Measurements from ENCODE around the gene CCNJL. TPM values are rescaled to one million over a fixed set of nuclear protein-coding genes. Genes with fewer than 3 reads are reported as not detected.

Gene CCNJL
- total and polyA plus RNA-seq, 2 of the 8 experiments (the other 6 are each of a cell fraction or from before 2014, with no cell fraction given): 34.6 to 44.7 TPM

- ChIA-PET CTCF (ENCODE audit: partially characterized antibody) (interaction anchor here (0.5 to 27.2 kb wide), 24 partner anchors 9 to 722 kb away, joined by 3 to 362 read pairs (median 4); no protein-coding TSS in a partner anchor), POLR2A (ENCODE audit: partially characterized antibody) (interaction anchor here (0.8 to 1.9 kb wide), 12 partner anchors 10 to 133 kb away, joined by 3 to 11 read pairs (median 5); partner anchors contain the start of gene CCNJL)
- peak overlapping the region; percentile 46 to 56 for H3K4me2 ChIP-seq (ENCODE audit: insufficient read depth in 1 of 2, low read depth in 2 of 2, low read length in 2 of 2)
- H2BK120ac ChIP-seq (replicated peaks; ENCODE audit: low read depth, low read length): no peak overlapping the region
- 0 out of 2 replicates have a peak overlapping the region, but pooled peaks have one; percentile 63 for H2BK5ac ChIP-seq (ENCODE audit: low read depth, low read length)
- H3K9ac ChIP-seq (replicated peaks in 1 of 4; ENCODE audit: extremely low read depth in 1 of 4, low read depth in 3 of 4, low read length in 3 of 4): no peak overlapping the region
- H3K36me3 ChIP-seq (ENCODE audit: control insufficient read depth in 2 of 4, insufficient read depth in 4 of 4, low read length in 3 of 4): peaks cover 0 to 9% (median 0%) of the 10 kb centered on the region in 4 experiments; a peak in 1 of 8 replicates
- FAIRE-seq: no peak
- no peak overlapping the region for H2BK12ac ChIP-seq (ENCODE audit: low read depth, low read length)
- H3K4ac ChIP-seq (replicated peaks; ENCODE audit: insufficient read length, low read depth, low read length): no peak overlapping the region
- H4K8ac ChIP-seq (ENCODE audit: extremely low read depth, insufficient read depth, low read length): no peak overlapping the region
- no peak overlapping the region for H3K27ac ChIP-seq (ENCODE audit: low read depth, low read length)
- H2BK15ac ChIP-seq (ENCODE audit: low read length): no peak overlapping the region
- H3K14ac ChIP-seq (ENCODE audit: insufficient read length): no peak overlapping the region
- no peak for DNase-seq (ENCODE audit: low read depth in 1 of 2, low spot score in 2 of 2)
- H3K4me3 ChIP-seq (ENCODE audit: extremely low read depth in 1 of 4, insufficient read depth in 2 of 4, low read depth in 3 of 4, low read length in 4 of 4): peak overlapping the region in 1 of 4 experiments; percentile 23; a peak in 2 of 8 replicates
- H3K23ac ChIP-seq (ENCODE audit: insufficient read length): no peak overlapping the region
- 18% methylated on average over 5 of the region's 5 CpGs; no CpG with 5 or more reads in 1 of the 2 experiments for WGBS, 2 experiments (ENCODE audit: extremely low coverage in 1 of 2, insufficient coverage in 1 of 2, insufficient read length in 1 of 2, insufficient replicate concordance in 2 of 2, low coverage in 1 of 2, low lambda C conversion rate in 2 of 2, missing lambda C conversion rate in 1 of 2)
- peaks cover 2 to 10% of the 10 kb centered on the region in 2 experiments for H4K20me1 ChIP-seq (replicated peaks in 1 of 2; ENCODE audit: control insufficient read depth in 1 of 2, insufficient read depth in 2 of 2, low read length in 2 of 2)
- no peak overlapping the region for H3K56ac ChIP-seq (replicated peaks; ENCODE audit: insufficient read length, low read depth, low read length)
- peaks cover 4% of the 10 kb centered on the region for H3K79me1 ChIP-seq (ENCODE audit: low read depth, low read length)
- no peak overlapping the region for H4K5ac ChIP-seq (ENCODE audit: insufficient read length, low read depth, low read length)
- H3K23me2 ChIP-seq (ENCODE audit: low read depth, low read length): no peaks in the 10 kb centered on the region
- no peak overlapping the region for H2BK20ac ChIP-seq (ENCODE audit: low read length)
- H3K4me1 ChIP-seq (replicated peaks in 1 of 4; ENCODE audit: control insufficient read depth in 3 of 4, insufficient read depth in 4 of 4, low read length in 3 of 4): peaks cover 6 to 28% (median 22%) of the 10 kb centered on the region in 4 experiments
- no peaks in the 10 kb centered on the region for H3K27me3 ChIP-seq (replicated peaks in 1 of 4; ENCODE audit: control insufficient read depth in 3 of 4, extremely low read depth in 1 of 4, insufficient read depth in 3 of 4, low read length in 3 of 4)
- H3K79me2 ChIP-seq (ENCODE audit: control insufficient read depth in 1 of 2, insufficient read depth in 2 of 2, low read length in 2 of 2): peaks cover 0 to 24% of the 10 kb centered on the region in 2 experiments; a peak in 1 of 4 replicates
- no peak overlapping the region for H4K91ac ChIP-seq (replicated peaks; ENCODE audit: insufficient read length, low read length)
- H2AK5ac ChIP-seq (ENCODE audit: low read depth, low read length): no peak overlapping the region
- no peak overlapping the region for H2AFZ ChIP-seq (ENCODE audit: low read length)
- no peaks in the 10 kb centered on the region for H3K9me3 ChIP-seq (ENCODE audit: insufficient read depth in 2 of 2, low read depth in 1 of 2, low read length in 1 of 2)
- no peak overlapping the region for H3K18ac ChIP-seq (ENCODE audit: extremely low read depth, low read length)
- TF ChIP-seq YY1 (IDR thresholded peaks at IDR 0.05; ENCODE audit: low read depth, low read length) (peak; percentile 61; the same call in 1 of the 2 replicates), SP1 (IDR thresholded peaks at IDR 0.05; ENCODE audit: low read depth, low read length) (0 out of 2 replicates have a peak, but pooled peaks have one; percentile 30), RXRA (IDR thresholded peaks at IDR 0.05; ENCODE audit: insufficient read depth, low read depth, low read length) (no peak), BACH1 (IDR thresholded peaks at IDR 0.05; ENCODE audit: low read length) (peak; percentile 50), TAF1 (IDR thresholded peaks at IDR 0.05; ENCODE audit: low read depth, low read length) (no peak), EZH2 (IDR thresholded peaks at IDR 0.05; ENCODE audit: low read depth, low read length, severe bottlenecking) (no peak)
These were observed 46.3 kb downstream of the CCNJL start for GRCh38 chr5:160266044-160266443.

Data from H1 (cell line).